Fibroblast of pulmonary artery (primary cell): ENCODE data around the gene MC3R.
"Not testable (repeated sequence)": the region's sequence is repeated elsewhere in the genome, so short reads cannot be mapped to it uniquely, and the experiment has no call there.

Experiments
- DNase-seq: peaks from one replicate; pipeline ENCODE4 v3.0.0-alpha.2; 2010; ENCODE audit warnings: low read depth
- H3K4me3 ChIP-seq: replicated peaks from 2 replicates; pipeline ENCODE4 v1.5.1; 2011; ENCODE audit warnings: low read depth, mild to moderate bottlenecking, control low read depth, low read length, moderate library complexity
- CTCF ChIP-seq: IDR thresholded peaks from 2 replicates; pipeline ENCODE4 v1.5.1; 2011; ENCODE audit warnings: mild to moderate bottlenecking, control low read depth, low read length, inconsistent platforms; ENCODE audit errors: missing control alignments

MC3R gene

GRCh38 chr20:56208121-56208520 lies 40.4 kb upstream of the MC3R start:
- no peak for DNase-seq
- H3K4me3 ChIP-seq: no peak overlapping the region
- no peak for TF ChIP-seq CTCF

GRCh38 chr20:56211051-56211450 lies 37.5 kb upstream of the MC3R start:
- no peak for TF ChIP-seq CTCF
- H3K4me3 ChIP-seq: no peak overlapping the region
- DNase-seq: no peak

GRCh38 chr20:56212091-56212490 lies 36.4 kb upstream of the MC3R start:
- H3K4me3 ChIP-seq: no peak overlapping the region
- TF ChIP-seq CTCF: no peak
- DNase-seq: no peak

- no peak for TF ChIP-seq CTCF
- no peak overlapping the region for H3K4me3 ChIP-seq
- no peak for DNase-seq
Observed at GRCh38 chr20:56213321-56213720, 35.2 kb upstream of the MC3R start.

- H3K4me3 ChIP-seq: no peak overlapping the region
- DNase-seq: no peak
Observed at GRCh38 chr20:56215115-56215514, 33.4 kb upstream of the MC3R start.

GRCh38 chr20:56217829-56218228 lies 30.7 kb upstream of the MC3R start:
- DNase-seq: no peak
- no peak for TF ChIP-seq CTCF
- H3K4me3 ChIP-seq: no peak overlapping the region

More at GRCh38 chr20:56215115-56215514, 33.4 kb upstream of the MC3R start:
- no peak for TF ChIP-seq CTCF

GRCh38 chr20:56221186-56221585 lies 27.3 kb upstream of the MC3R start:
- DNase-seq, H3K4me3 ChIP-seq: not testable (repeated sequence)

GRCh38 chr20:56222201-56222600 lies 26.3 kb upstream of the MC3R start:
- DNase-seq: no peak
- H3K4me3 ChIP-seq: no peak overlapping the region
- TF ChIP-seq CTCF: no peak
